Smooth muscle cell (in vitro differentiated cells): Measurements from ENCODE around the gene PDIA2. TPM values are rescaled to one million over a fixed set of nuclear protein-coding genes. Genes with fewer than 3 reads are reported as not detected.
"Not testable (repeated sequence)": the region's sequence is repeated elsewhere in the genome, so short reads cannot be mapped to it uniquely, and the experiment has no call there.

ENCODE experiments used
- DNase-seq: peaks from one replicate; lab custom pipeline; 2025; ENCODE audit not compliant: unreplicated experiment; lab: John Stamatoyannopoulos, UW
- H2AFZ ChIP-seq: fragments of 200-600 bp; sonication (generic); 2 replicates; pipeline ENCODE4 v1.6.0; 2016; ENCODE audit warnings: antibody characterized with exemption, low read depth, mild to moderate bottlenecking
- H3F3A ChIP-seq: fragments of 200-600 bp; sonication (generic); 2 replicates; pipeline ENCODE4 v1.6.0; 2017; ENCODE audit warnings: antibody characterized with exemption, low read depth
- H3K27ac ChIP-seq: fragments of 200-600 bp; sonication (generic); 2 replicates; pipeline ENCODE4 v1.5.1; 2016; ENCODE audit warnings: low read depth, mild to moderate bottlenecking
- H3K27me3 ChIP-seq: fragments of 200-600 bp; sonication (generic); 2 replicates; pipeline ENCODE4 v1.6.1; 2016; ENCODE audit warnings: low read depth, mild to moderate bottlenecking
- H3K36me3 ChIP-seq: fragments of 200-600 bp; sonication (generic); 2 replicates; pipeline ENCODE4 v1.5.1; 2016; ENCODE audit warnings: low read depth
- H3K4me1 ChIP-seq: fragments of 200-600 bp; sonication (generic); 2 replicates; pipeline ENCODE4 v1.5.1; 2016; ENCODE audit warnings: low read depth
- H3K4me2 ChIP-seq: fragments of 200-600 bp; sonication (generic); 2 replicates; pipeline ENCODE4 v1.6.0; 2016; ENCODE audit warnings: mild to moderate bottlenecking
- H3K4me3 ChIP-seq: fragments of 200-600 bp; sonication (generic); 2 replicates; pipeline ENCODE4 v1.5.1; 2016; ENCODE audit warnings: mild to moderate bottlenecking
- H3K79me2 ChIP-seq: fragments of 200-600 bp; sonication (generic); 2 replicates; pipeline ENCODE4 v1.6.0; 2016; ENCODE audit warnings: low read depth, mild to moderate bottlenecking
- H3K9ac ChIP-seq: fragments of 200-600 bp; sonication (generic); 2 replicates; pipeline ENCODE4 v1.6.0; 2016; ENCODE audit warnings: low read depth
- H3K9me3 ChIP-seq: fragments of 200-600 bp; sonication (generic); replicated peaks from 2 replicates; pipeline ENCODE4 v1.5.1; 2016; ENCODE audit warnings: low read depth
- H4K20me1 ChIP-seq: fragments of 200-600 bp; sonication (generic); 2 replicates; pipeline ENCODE4 v1.6.0; 2016; ENCODE audit warnings: low read depth
- CTCF ChIP-seq: fragments of 200-600 bp; sonication (generic); IDR thresholded peaks from 2 replicates; pipeline ENCODE4 v1.5.1; 2017; ENCODE audit warnings: borderline replicate concordance, mild to moderate bottlenecking, antibody characterized with exemption; ENCODE audit not compliant: insufficient read depth, poor library complexity, severe bottlenecking
- WGBS: methylation state at CpG from one replicate; pipeline ENCODE4 v1.1.7; 2016; ENCODE audit warnings: low lambda C conversion rate; 5-methylcytosine and 5-hydroxymethylcytosine counted together
- polyA plus RNA-seq: library from polyadenylated mRNA; unstranded; fragments of >200 nt; fragmentation: Nextera tagmentation; extraction: Ambion mirVana; gene quantifications from 2 replicates; pipeline ENCODE4 v1.2.1, GENCODE V29; 2016
- total RNA-seq: library from RNA; depleted of rRNA; stranded (reverse); fragments of >200 nt; gene quantifications from 2 replicates; pipeline ENCODE4 v1.2.3, GENCODE V29; 2014

PDIA2 gene
- total and polyA plus RNA-seq, 2 experiments from 2014 or later: 0.18 to 0.86 TPM

- no peaks in the 10 kb centered on the region for H3K36me3 ChIP-seq
- no peak overlapping the region for H3K9ac ChIP-seq
- no peaks in the 10 kb centered on the region for H3K27me3 ChIP-seq
- peaks cover 97% of the 10 kb centered on the region for H4K20me1 ChIP-seq
- H3K4me1 ChIP-seq: no peaks in the 10 kb centered on the region
- TF ChIP-seq CTCF: no peak
- no peak for DNase-seq
- 96% methylated on average over 17 of the region's 17 CpGs for WGBS
- no peak overlapping the region for H3K27ac ChIP-seq
- peaks cover 71% of the 10 kb centered on the region for H3K79me2 ChIP-seq
- no peaks in the 10 kb centered on the region for H3F3A ChIP-seq
- H3K4me3 ChIP-seq: no peak overlapping the region
- H3K9me3 ChIP-seq: no peaks in the 10 kb centered on the region
- no peak overlapping the region for H3K4me2 ChIP-seq
- no peak overlapping the region for H2AFZ ChIP-seq
Measured at GRCh38 chr16:324201-324450, 41.2 kb downstream of the PDIA2 start.

- H3K9me3 ChIP-seq: no peaks in the 10 kb centered on the region
- TF ChIP-seq CTCF: no peak
- peaks cover 97% of the 10 kb centered on the region for H4K20me1 ChIP-seq
- 95% methylated on average over 49 of the region's 55 CpGs for WGBS
- DNase-seq: no peak
- H3K4me1 ChIP-seq: no peaks in the 10 kb centered on the region
- H3K27ac ChIP-seq: no peak overlapping the region
- no peaks in the 10 kb centered on the region for H3F3A ChIP-seq
- H3K9ac ChIP-seq: no peak overlapping the region
- H3K27me3 ChIP-seq: no peaks in the 10 kb centered on the region
- H3K79me2 ChIP-seq: peaks cover 70% of the 10 kb centered on the region
- no peak overlapping the region for H2AFZ ChIP-seq
- no peak overlapping the region for H3K4me2 ChIP-seq
- H3K4me3 ChIP-seq: no peak overlapping the region
- no peaks in the 10 kb centered on the region for H3K36me3 ChIP-seq
Measured at GRCh38 chr16:324451-325334, 41.7 kb downstream of the PDIA2 start.

GRCh38 chr16:325375-326145 is 42.6 kb downstream of the PDIA2 start:
- peaks cover 3% of the 10 kb centered on the region for H3F3A ChIP-seq
- no peaks in the 10 kb centered on the region for H3K27me3 ChIP-seq
- no peak overlapping the region for H2AFZ ChIP-seq
- DNase-seq: no peak
- H3K27ac ChIP-seq: no peak overlapping the region
- H3K4me1 ChIP-seq: no peaks in the 10 kb centered on the region
- peaks cover 98% of the 10 kb centered on the region for H4K20me1 ChIP-seq
- no peaks in the 10 kb centered on the region for H3K9me3 ChIP-seq
- no peak for TF ChIP-seq CTCF
- H3K4me3 ChIP-seq: no peak overlapping the region
- no peak overlapping the region for H3K4me2 ChIP-seq
- H3K79me2 ChIP-seq: peaks cover 68% of the 10 kb centered on the region
- H3K36me3 ChIP-seq: no peaks in the 10 kb centered on the region
- H3K9ac ChIP-seq: no peak overlapping the region
- 96% methylated on average over 28 of the region's 28 CpGs for WGBS

- Histone ChIP-seq H3K9me3 (no peaks in the 10 kb centered on the region), H3K36me3 (no peaks in the 10 kb centered on the region), H3K79me2 (peaks cover 73% of the 10 kb centered on the region), H4K20me1 (peaks cover 100% of the 10 kb centered on the region), H3K27me3 (no peaks in the 10 kb centered on the region), H3F3A (peaks cover 8% of the 10 kb centered on the region), H3K4me2 (peak overlapping the region; percentile 11), H2AFZ (no peak overlapping the region), H3K4me3 (no peak overlapping the region), H3K4me1 (no peaks in the 10 kb centered on the region), H3K27ac (peak overlapping the region; percentile 68), H3K9ac (no peak overlapping the region)
- TF ChIP-seq CTCF: no peak
- WGBS: 67% methylated on average over 2 of the region's 2 CpGs
- no peak for DNase-seq
Measured at GRCh38 chr16:330741-331140, 47.8 kb downstream of the PDIA2 start.

GRCh38 chr16:331181-331814 is 48.3 kb downstream of the PDIA2 start:
- peaks cover 76% of the 10 kb centered on the region for H3K79me2 ChIP-seq
- H3K4me3 ChIP-seq: peak overlapping the region; percentile 14
- peak overlapping the region; percentile 11 for H3K4me2 ChIP-seq
- H3K4me1 ChIP-seq, H2AFZ ChIP-seq, H3F3A ChIP-seq, H3K27me3 ChIP-seq, H3K9me3 ChIP-seq, H3K36me3 ChIP-seq, DNase-seq: not testable (repeated sequence)
- H4K20me1 ChIP-seq: peaks cover 100% of the 10 kb centered on the region
- 46% methylated on average over 6 of the region's 6 CpGs for WGBS
- H3K9ac ChIP-seq: peak overlapping the region; percentile 68
- H3K27ac ChIP-seq: peak overlapping the region; percentile 68
